PFSK-1 (cell line): ENCODE data around the gene ATP8B1.

Experiments used
- FOXP2 ChIP-seq: optimal IDR thresholded peaks from 2 replicates; pipeline ENCODE3; 2011; ENCODE audit warnings: borderline replicate concordance, control low read depth, inconsistent platforms; ENCODE audit not compliant: insufficient read depth; ENCODE audit errors: extremely low read length, extremely low read depth
- POLR2AphosphoS5 ChIP-seq: IDR thresholded peaks from 2 replicates; pipeline ENCODE4 v1.6.1; 2012; ENCODE audit warnings: low read depth, mild to moderate bottlenecking, control low read depth, low read length, moderate library complexity
- REST ChIP-seq, 2 experiments: IDR thresholded peaks; 2 replicates each; pipeline versions ENCODE4 v1.6.1 to v1.8.0; 2011 to 2012; ENCODE audit warnings: low read depth in 2 of 2, low read length in 2 of 2, control low read depth in 1 of 2, inconsistent platforms in 1 of 2, mild to moderate bottlenecking in 1 of 2, moderate library complexity in 1 of 2; ENCODE audit not compliant: insufficient read depth in 1 of 2
- SIN3A ChIP-seq: IDR thresholded peaks from 2 replicates; pipeline ENCODE4 v1.6.1; 2012; ENCODE audit warnings: mild to moderate bottlenecking, low read length, moderate library complexity, borderline replicate concordance; ENCODE audit not compliant: insufficient read depth
- TAF1 ChIP-seq: IDR thresholded peaks from 2 replicates; pipeline ENCODE4 v1.6.1; 2012; ENCODE audit warnings: low read length, control low read depth, borderline replicate concordance; ENCODE audit not compliant: insufficient read depth

GRCh38 chr18:57768537-57769326 lies 34.4 kb downstream of the ATP8B1 start:
- TF ChIP-seq REST (IDR thresholded peaks at IDR 0.05; ENCODE audit: insufficient read depth in 1 of 2, low read depth in 2 of 2, low read length in 2 of 2) = no peak
- no peak for TF ChIP-seq POLR2AphosphoS5
- TF ChIP-seq TAF1 = no peak
- no peak for TF ChIP-seq SIN3A
- TF ChIP-seq FOXP2 = no peak
